ENCODE results near the gene HS6ST2.
A peak's percentile ranks its signal among the peaks of the same experiment; 100 is the strongest.

HS6ST2 gene

DNA sequence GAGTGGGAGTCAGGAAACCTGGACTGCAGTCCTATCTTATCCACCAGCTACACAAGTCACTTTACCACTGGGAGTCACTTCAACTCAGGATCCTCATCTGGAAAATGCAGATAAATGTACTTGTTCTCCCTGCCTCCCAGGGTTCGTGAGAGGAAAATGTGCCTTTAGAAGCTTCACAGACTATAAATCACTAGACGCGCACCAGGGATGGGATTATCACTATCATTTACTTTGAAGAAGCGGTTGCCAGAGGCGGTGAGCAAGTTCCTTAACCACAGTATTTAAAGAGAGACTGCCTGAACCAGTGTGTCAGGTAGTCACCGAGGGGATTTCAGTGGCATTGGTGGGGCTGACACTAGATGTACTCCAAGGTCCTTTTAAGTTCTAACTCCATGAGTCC is 219.5 kb downstream of the HS6ST2 start:
- no peak for DNase-seq

GRCh38 chrX:132737743-132738142 is 220.7 kb downstream of the HS6ST2 start:
- DNase-seq = no peak

GRCh38 chrX:132732236-132732635 is 226.2 kb downstream of the HS6ST2 start:
- no peak for DNase-seq

DNA sequence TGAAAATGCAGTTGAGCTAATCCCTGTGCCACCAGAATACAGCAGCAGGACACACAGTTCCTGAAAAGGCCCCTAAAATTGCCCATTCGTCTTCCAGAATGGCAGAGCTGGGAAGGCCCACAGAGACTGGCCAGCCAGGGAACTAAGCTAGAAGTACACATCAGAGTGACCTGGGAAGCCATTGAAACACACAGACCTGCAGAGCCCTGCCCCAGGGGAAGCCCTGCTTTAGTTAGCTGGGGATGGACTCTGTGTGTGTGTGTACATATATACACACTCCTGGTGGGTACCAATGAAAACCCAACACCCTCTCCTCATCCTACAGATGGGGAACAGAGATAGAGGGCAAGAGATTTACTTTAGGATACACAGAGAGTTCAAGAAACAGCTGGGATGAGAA is 227.7 kb downstream of the HS6ST2 start:
- no peak for DNase-seq

GRCh38 chrX:132730266-132730665 is 228.2 kb downstream of the HS6ST2 start:
- DNase-seq = no peak

GRCh38 chrX:132728296-132728695 is 230.1 kb downstream of the HS6ST2 start:
- DNase-seq = no peak

GRCh38 chrX:132718431-132718958 is 239.9 kb downstream of the HS6ST2 start:
- DNase-seq = no peak

DNA sequence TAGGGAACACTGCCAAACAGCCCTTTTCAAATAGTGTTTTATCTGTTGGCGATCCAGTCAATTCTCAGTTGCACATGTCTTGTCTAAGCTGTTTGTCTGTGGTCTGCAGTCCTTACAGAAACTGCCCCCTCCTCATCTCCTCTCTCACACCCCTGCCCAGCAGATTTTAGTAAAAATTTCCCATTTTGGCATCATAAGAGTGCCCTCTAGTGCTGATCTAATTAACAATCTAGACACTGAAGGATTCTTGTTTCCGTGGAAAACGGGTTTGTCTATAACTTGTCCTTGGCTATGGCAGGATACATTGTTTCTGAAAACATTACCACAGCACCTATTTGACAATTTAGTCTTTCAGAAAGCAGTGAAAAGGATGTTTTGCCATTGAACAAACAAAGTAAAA is 242.4 kb downstream of the HS6ST2 start:
- DNase-seq = no peak

GRCh38 chrX:132714913-132715312 is 243.5 kb downstream of the HS6ST2 start:
- DNase-seq = no peak

DNA sequence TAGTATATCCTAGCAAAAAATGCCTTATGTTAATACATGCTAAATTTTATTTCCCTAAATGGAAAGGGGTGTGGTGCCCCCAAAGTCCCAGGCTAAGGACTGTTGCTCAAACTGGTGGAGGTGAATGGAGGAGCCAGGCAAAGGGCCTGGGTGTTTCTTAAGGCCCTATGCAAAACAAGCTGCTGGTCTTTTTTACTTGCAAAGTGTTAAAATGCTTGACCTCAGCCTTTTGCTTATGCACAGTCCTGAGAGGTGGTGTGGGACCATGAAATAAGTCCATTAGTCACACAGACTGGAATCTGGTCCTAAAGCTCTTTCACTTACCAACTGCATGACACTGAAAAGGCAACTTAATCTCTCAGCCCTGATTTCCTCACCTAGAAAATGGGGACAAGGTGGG is 246.1 kb downstream of the HS6ST2 start:
- no peak for DNase-seq

DNA sequence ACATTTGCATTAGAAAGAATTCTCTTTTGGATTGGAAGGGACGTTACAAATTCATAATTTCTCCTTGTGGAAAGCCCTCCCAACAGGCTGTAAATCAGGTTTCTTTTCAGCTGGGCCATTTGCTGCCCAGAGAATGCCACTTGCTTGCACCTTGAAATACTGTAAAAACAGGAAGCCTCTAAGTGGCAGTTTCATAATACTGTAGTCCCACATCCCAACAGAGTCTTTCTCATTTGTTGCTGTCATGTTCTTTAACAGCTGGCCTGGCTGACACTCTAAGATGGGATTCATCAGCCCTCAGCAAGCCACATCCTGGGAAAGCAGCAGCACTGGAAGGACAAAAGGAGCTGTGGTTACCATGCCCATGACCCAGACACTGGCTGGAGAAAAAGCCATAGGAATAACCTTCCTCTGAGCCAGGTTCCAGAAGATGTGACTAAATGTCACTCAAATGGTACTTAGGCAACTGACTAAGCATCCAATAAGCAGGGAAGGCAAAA is 247.7 kb downstream of the HS6ST2 start:
- no peak for DNase-seq

DNA sequence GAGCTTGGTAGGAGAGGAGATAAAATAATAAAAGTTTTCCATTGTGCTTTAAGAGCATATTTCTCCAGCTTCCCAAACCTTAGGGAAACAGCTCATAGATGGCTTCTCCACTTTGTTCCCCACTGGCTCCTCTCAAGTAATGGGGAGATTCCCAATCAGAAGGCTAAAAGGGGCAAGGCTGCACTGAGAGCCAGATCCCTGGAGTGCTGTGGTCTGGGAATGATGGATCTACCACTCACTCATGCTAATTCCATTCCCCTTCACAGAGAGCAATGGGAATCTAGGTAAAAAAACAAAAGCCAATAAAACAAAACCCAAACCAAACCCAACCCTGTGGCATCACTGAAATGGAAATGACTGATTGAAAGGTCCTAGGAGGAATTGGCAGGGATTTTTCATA is 249.9 kb downstream of the HS6ST2 start:
- no peak for DNase-seq

DNA sequence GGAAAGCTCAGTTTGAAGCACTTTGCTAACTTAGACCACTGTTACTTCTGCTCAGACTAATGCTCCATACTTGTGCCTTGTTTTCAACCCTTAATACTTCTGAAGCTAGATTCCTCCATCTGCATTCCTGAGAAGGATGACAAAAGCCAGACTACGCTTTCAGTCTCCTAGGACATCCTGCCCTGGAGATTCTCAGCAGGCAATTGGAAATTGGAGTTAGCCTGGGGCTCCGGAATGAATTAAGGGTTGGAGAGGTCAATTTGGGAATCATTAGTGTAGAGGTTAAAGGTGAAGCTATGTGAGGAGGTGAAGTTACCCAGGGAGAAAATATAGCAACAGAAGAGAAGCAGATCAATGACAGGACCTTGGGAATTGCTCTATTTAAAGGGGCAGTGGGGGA is 253.7 kb downstream of the HS6ST2 start:
- no peak for DNase-seq

DNA sequence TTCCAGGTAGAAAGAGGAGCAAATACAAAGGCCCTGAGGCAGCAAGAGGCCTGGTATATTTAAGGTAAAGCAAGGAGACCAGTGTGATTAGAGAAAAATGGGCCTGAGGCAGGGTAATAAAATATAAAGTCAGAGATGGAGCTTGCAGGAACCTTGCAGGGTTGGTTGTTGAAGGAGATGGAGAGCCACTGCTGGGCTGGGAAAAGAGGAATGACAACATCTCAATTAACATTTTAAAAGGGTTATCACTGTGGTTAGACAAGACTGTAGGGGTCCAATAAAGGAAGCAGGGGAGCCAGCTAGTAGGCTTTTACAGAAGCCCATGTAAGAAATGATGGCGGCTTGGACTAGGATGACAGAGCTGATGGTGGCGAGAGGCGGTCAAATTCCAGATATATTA is 264.0 kb downstream of the HS6ST2 start:
- DNase-seq = no peak

GRCh38 chrX:132692526-132692925 is 265.9 kb downstream of the HS6ST2 start:
- no peak for DNase-seq

- DNase-seq = no peak
Observed at GRCh38 chrX:132692066-132692465, 266.4 kb downstream of the HS6ST2 start.

DNA sequence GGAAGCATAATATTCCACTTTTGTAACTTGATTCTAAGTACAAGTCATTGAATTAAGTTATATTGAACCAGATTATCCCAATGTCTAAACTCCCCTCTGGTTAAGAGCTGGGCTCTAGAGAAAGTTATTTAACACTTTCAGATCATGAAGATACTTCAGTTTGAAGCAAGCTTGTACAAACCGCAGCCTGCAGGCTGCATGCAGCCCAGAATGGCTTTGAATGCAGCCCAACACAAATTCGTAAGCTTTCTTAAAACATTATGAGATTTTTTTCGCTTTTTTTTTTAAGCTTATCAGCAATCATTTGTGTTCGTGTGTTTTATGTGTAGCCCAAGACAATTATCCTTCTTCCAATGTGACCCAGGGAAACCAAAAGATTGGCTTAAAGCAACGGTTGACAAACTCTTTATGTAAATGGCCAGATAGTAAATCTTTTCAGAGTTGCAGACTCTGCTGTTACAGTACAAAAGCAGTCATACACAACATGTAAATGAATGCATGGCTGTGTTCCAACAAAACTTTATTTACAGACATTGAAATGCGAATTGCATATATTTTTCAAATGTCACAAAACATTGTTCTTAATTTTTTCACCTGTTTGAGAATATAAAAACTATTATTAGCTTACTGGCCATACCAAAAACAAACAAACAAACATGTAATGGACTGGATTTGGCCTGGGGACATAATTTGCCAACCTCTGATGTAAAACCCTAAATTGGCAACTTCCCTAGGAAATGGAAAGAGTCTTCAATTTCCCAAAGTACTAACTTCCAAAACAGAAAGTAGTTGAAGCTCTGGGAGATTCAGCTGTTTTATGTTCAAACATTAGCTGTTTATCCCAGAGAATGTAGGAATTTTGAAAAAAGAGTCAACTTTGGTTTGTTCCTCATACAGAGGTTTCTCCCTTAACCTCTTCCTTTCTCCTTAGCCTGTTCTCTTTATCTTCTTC is 268.5 kb downstream of the HS6ST2 start:
- DNase-seq = no peak

GRCh38 chrX:132685276-132685675 is 273.2 kb downstream of the HS6ST2 start:
- peak in 1 of 2 donors; percentile 3 for DNase-seq

- no peak for DNase-seq
Observed at GRCh38 chrX:132677233-132677716, 281.2 kb downstream of the HS6ST2 start.

GRCh38 chrX:132676561-132677186 is 281.8 kb downstream of the HS6ST2 start:
- DNase-seq = no peak

GRCh38 chrX:132676102-132676501 is 282.3 kb downstream of the HS6ST2 start:
- no peak for DNase-seq

GRCh38 chrX:132673331-132673730 is 285.1 kb downstream of the HS6ST2 start:
- DNase-seq = no peak

- no peak for DNase-seq
Observed at GRCh38 chrX:132671229-132671641, 287.2 kb downstream of the HS6ST2 start.

- no peak for DNase-seq
Observed at GRCh38 chrX:132669142-132669541, 289.3 kb downstream of the HS6ST2 start.
